ENCODE data around the gene HIGD2A. TPM values are rescaled to one million over a fixed set of nuclear protein-coding genes. Genes with fewer than 3 reads are reported as not detected.

The HIGD2A gene
- total and polyA plus RNA-seq, 2 of the 13 experiments (the other 11 are each of a cell fraction or from before 2014, with no cell fraction given): 89.2 to 146 TPM

GRCh38 chr5:176388003-176388443, 528 bp upstream of the HIGD2A start (continued):
- 0 out of 2 replicates have a peak, but pooled peaks have one; percentile 82 for TF ChIP-seq ZNF101 (CRISPR knock-in tag; IDR thresholded peaks at IDR 0.05; ENCODE audit: borderline replicate concordance, low read depth)
- TF ChIP-seq GABPB1 (CRISPR knock-in tag; IDR thresholded peaks at IDR 0.05): no peak
- TF ChIP-seq GMEB2 (CRISPR knock-in tag; IDR thresholded peaks at IDR 0.05; ENCODE audit: low read depth): no peak
- 0 out of 2 replicates have a peak, but pooled peaks have one; percentile 6 for TF ChIP-seq ZNF362 (CRISPR knock-in tag; IDR thresholded peaks at IDR 0.05; ENCODE audit: borderline replicate concordance)
- TF ChIP-seq SNAPC5 (CRISPR knock-in tag; IDR thresholded peaks at IDR 0.05; ENCODE audit: borderline replicate concordance): peak; percentile 36; the same call in 1 of the 2 replicates
- no peak for TF ChIP-seq KDM5A (IDR thresholded peaks at IDR 0.05; ENCODE audit: borderline replicate concordance, low read length)
- no peak for TF ChIP-seq JUND (CRISPR knock-in tag; IDR thresholded peaks at IDR 0.05)
- TF ChIP-seq ZNF788 (CRISPR knock-in tag; IDR thresholded peaks at IDR 0.05; ENCODE audit: borderline replicate concordance): no peak
- no peak for TF ChIP-seq KAT2B (IDR thresholded peaks at IDR 0.05; ENCODE audit: borderline replicate concordance, low read depth, low read length)
- no peak for TF ChIP-seq ZNF687 (CRISPR knock-in tag; IDR thresholded peaks at IDR 0.05)
- 0 out of 2 replicates have a peak, but pooled peaks have one; percentile 76 for TF ChIP-seq NCOA1 (CRISPR knock-in tag; IDR thresholded peaks at IDR 0.05)
- TF ChIP-seq KMT2B (CRISPR knock-in tag; IDR thresholded peaks at IDR 0.05): no peak
- peak; percentile 22; the same call in 1 of the 2 replicates for TF ChIP-seq ZNF292 (CRISPR knock-in tag; IDR thresholded peaks at IDR 0.05; ENCODE audit: borderline replicate concordance, low read depth)
- TF ChIP-seq ZBTB4 (CRISPR knock-in tag; IDR thresholded peaks at IDR 0.05; ENCODE audit: borderline replicate concordance): no peak

All from HepG2 (cell line).